ENCODE data around the gene KRT72.

The KRT72 gene

GRCh38 chr12:52600941-52601481, at the start of gene KRT72:
Gene KRT72, minus strand, starts transcription at chr12:52601463. Its CDS starts 11 bp downstream, at chr12:52601452.
- DNase-seq: no peak

GRCh38 chr12:52650520-52651081, 49.3 kb upstream of the KRT72 start:
- no peak for DNase-seq

- no peak for DNase-seq
Observed at GRCh38 chr12:52649066-52649465, 47.8 kb upstream of the KRT72 start.

GRCh38 chr12:52648012-52648550, 46.8 kb upstream of the KRT72 start:
- no peak for DNase-seq

GRCh38 chr12:52647601-52648000, 46.3 kb upstream of the KRT72 start:
- no peak for DNase-seq

- no peak for DNase-seq
Observed at GRCh38 chr12:52646613-52647012, 45.4 kb upstream of the KRT72 start.

GRCh38 chr12:52645982-52646381, 44.7 kb upstream of the KRT72 start:
- DNase-seq: no peak

GRCh38 chr12:52645120-52645761, 44.0 kb upstream of the KRT72 start:
- no peak for DNase-seq

- DNase-seq: no peak
Observed at GRCh38 chr12:52644078-52644415, 42.8 kb upstream of the KRT72 start.

- no peak for DNase-seq
Observed at GRCh38 chr12:52643233-52644077, 42.2 kb upstream of the KRT72 start.

- DNase-seq: no peak
Observed at GRCh38 chr12:52641468-52641867, 40.2 kb upstream of the KRT72 start.

GRCh38 chr12:52637299-52637698, 36.0 kb upstream of the KRT72 start:
- DNase-seq: no peak

- DNase-seq: no peak
Observed at GRCh38 chr12:52636592-52637258, 35.5 kb upstream of the KRT72 start.

- DNase-seq: no peak
Observed at GRCh38 chr12:52636189-52636588, 34.9 kb upstream of the KRT72 start.

GRCh38 chr12:52634266-52635056, 33.2 kb upstream of the KRT72 start:
- DNase-seq: no peak

GRCh38 chr12:52633383-52633782, 32.1 kb upstream of the KRT72 start:
- no peak for DNase-seq

- no peak for DNase-seq
Observed at GRCh38 chr12:52632656-52633055, 31.4 kb upstream of the KRT72 start.

GRCh38 chr12:52631676-52632459, 30.6 kb upstream of the KRT72 start:
- DNase-seq: no peak

GRCh38 chr12:52631264-52631663, 30.0 kb upstream of the KRT72 start:
- DNase-seq: no peak

GRCh38 chr12:52630599-52631200, 29.4 kb upstream of the KRT72 start:
- no peak for DNase-seq

- no peak for DNase-seq
Observed at GRCh38 chr12:52630008-52630500, 28.8 kb upstream of the KRT72 start.

Data from T1000 (cell line).